GM12873 (cell line): Measurements from ENCODE around the gene JMJD7.

Source experiments
- TF ChIP-seq, protein P1 (sequence below): IDR thresholded peaks from 2 replicates; pipeline ENCODE4 v1.5.1; 2012; ENCODE audit warnings: low read depth, mild to moderate bottlenecking, moderate library complexity, low read length, control low read depth; ENCODE audit not compliant: insufficient read depth; ENCODE audit errors: missing control alignments

JMJD7 gene

DNA sequence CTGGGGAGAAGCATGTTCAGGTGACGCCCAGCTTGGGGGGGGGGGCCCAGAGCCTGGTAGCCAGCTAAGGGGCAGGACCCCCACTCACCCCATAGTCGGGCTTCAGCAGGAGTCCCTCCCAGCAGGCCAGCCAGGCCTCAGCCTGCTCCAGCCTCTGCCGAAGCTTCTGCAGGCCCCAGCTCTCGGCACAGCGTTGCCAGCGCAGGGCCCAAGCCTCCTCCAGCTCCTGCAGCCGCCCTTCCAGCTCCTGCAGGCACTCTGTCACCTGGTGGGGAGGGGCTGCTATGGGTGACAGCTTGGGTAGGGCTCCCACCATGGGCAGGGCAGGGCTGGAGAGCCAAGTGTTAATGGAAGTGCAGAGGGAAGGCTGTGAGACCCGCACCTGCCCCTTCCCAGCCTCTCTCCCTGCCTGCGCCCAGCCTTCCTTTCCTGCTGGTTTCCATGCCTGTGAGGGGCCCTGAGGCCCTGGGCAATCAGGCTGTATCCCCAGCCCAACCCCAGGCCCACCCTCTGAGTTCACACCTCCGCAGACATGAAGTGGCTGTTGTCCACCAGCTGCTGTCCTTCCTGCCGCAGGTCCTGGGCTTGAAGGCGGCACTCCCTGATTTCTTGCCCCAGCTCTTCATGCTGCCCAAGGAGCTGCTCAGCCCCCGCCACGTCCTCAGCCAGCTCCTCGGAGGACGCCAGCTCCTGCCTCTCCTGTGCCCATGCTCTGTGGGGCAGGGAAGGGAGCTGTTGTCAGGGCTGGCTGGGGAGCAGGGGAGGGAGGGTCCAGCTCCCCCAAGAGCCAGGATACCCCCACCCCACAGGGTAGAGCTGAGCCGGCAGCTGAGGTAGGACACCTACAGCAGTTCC lies 25.1 kb downstream of the JMJD7 start:
- TF ChIP-seq, protein P1, sequence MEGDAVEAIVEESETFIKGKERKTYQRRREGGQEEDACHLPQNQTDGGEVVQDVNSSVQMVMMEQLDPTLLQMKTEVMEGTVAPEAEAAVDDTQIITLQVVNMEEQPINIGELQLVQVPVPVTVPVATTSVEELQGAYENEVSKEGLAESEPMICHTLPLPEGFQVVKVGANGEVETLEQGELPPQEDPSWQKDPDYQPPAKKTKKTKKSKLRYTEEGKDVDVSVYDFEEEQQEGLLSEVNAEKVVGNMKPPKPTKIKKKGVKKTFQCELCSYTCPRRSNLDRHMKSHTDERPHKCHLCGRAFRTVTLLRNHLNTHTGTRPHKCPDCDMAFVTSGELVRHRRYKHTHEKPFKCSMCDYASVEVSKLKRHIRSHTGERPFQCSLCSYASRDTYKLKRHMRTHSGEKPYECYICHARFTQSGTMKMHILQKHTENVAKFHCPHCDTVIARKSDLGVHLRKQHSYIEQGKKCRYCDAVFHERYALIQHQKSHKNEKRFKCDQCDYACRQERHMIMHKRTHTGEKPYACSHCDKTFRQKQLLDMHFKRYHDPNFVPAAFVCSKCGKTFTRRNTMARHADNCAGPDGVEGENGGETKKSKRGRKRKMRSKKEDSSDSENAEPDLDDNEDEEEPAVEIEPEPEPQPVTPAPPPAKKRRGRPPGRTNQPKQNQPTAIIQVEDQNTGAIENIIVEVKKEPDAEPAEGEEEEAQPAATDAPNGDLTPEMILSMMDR: no peak

GRCh38 chr15:41853831-41854230 lies 25.9 kb downstream of the JMJD7 start:
- TF ChIP-seq, protein P1: no peak

GRCh38 chr15:41854443-41854842 lies 26.6 kb downstream of the JMJD7 start:
- TF ChIP-seq, protein P1: no peak

DNA sequence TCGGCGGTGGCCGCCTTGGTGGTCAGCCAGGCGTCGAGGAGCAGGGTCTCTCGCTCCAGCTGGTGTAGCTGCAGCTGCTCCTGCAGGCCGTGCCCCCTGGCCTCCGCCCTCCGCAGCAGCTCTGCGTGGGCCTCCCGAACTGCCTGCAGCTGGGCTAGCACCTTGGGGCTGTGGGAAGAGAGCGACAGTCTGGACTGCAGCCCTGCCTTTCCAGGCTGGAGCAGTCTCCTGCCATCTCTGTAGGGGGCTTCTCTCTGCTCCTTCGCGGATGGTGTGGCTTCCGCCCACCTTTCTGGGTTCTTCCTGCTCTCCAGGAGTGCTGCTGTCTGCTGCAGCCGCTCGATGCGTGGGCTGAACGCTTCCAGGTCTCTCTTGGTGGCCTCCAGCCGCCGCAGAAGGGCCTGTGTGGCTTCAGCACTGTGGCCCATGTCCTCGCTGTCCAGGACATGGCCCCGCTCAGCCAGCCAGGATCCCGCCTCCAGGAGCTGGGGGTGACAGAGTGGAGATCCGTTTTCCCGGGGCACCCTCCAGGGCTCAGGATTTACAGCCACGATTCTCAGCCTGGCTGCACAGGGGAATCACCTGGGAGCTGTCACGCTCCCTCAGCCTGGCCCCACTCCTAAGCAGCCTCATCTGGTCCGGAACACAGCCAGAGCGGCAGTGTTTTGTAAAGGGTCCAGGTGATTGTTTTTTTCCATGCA lies 27.5 kb downstream of the JMJD7 start:
- TF ChIP-seq, protein P1: no peak

GRCh38 chr15:41856262-41856661 lies 28.4 kb downstream of the JMJD7 start:
- TF ChIP-seq, protein P1: no peak

GRCh38 chr15:41856716-41857115 lies 28.8 kb downstream of the JMJD7 start:
- TF ChIP-seq, protein P1: no peak

- TF ChIP-seq, protein P1: no peak
Observed at GRCh38 chr15:41857316-41857715, 29.4 kb downstream of the JMJD7 start.
